ENCODE measurements around the gene RASA4. TPM values are rescaled to one million over a fixed set of nuclear protein-coding genes. Genes with fewer than 3 reads are reported as not detected.

The RASA4 gene
- 1.7 and 4.3 TPM in 2 replicates for total RNA-seq

DNA sequence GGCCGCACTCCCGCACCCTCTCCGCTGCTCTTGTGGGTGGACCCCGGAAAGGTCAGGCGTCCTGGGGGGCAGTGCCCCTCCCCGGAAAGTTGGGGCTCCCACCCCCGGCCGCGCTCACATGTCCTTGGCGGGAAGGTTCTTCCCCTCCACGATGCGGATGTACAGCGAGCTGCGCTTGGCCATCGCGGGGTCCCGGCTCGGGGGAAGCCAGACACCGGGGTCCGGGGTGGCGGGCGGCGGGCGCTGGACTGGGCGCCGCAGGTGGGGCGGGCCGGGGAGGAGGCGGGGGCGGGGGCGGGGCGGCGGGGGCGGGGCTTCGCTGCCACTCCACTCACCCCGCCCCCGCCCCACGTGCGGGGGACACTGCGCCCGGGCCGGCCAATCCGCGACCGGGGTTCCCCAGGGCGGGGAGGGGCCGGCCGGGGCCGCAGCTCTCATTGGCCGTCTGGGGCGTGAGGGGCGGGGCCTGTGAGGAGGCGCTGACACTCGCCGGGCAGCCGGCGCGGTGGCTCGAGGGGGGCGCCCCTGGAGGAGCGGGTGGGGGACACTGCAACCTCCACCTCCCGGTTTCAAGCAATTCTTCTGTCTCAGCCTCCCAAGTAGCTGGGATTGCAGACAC is at the start of gene RASA4:
Gene RASA4, minus strand, starts transcription at position 250 of the 619 bp plus-strand sequence. Its CDS starts 67 bp downstream, at position 183.

DNA sequence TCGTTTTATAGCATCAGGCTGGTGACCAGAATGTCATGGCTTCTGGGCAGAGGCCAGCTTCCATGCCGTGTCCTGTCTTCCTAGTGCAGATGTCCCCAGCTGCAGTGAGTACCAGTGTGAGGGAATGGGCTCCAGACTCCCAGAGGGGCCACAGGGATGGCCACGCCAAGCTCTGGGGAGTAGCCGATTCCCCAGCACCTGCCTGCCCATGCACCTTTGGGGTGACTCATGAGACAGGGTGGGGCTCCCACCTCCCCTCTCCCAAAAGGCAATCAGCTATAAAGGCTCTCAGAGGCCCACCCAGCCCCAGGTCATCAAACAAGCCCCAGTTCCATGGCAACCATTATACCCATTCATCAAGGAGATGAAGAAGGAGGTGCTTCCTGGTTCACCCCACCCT is 33.4 kb upstream of the RASA4 start, which contains the start of gene SPDYE2B:
Gene SPDYE2B, plus strand, starts transcription at position 396 of the 400 bp plus-strand sequence. CDS start 2,030 bp downstream, outside the sequence.

DNA sequence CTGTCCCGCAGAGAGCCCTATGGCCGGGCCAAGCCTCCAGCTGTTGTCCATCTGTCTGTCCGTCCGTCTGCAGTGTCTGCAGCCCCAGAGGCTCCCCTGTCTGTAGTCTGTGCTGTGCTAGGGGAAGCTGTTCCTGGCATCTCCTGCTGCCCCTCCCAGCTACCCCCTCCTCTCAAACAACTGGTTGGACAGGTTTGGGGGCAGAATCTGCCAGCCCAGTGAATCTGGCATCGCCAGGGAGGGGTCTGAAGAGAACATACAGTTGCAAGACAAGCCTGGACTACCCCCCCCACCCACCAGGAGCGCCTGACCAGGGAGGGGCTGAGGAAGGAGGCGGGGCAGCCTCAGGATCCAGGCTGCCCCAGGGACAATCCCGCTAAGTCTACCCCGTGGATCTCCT is 26.1 kb upstream of the RASA4 start, which contains the start of gene UPK3BL1:
Gene UPK3BL1, minus strand, starts transcription at position 101 of the 400 bp plus-strand sequence. Its CDS starts 50 bp downstream, at position 51.

DNA sequence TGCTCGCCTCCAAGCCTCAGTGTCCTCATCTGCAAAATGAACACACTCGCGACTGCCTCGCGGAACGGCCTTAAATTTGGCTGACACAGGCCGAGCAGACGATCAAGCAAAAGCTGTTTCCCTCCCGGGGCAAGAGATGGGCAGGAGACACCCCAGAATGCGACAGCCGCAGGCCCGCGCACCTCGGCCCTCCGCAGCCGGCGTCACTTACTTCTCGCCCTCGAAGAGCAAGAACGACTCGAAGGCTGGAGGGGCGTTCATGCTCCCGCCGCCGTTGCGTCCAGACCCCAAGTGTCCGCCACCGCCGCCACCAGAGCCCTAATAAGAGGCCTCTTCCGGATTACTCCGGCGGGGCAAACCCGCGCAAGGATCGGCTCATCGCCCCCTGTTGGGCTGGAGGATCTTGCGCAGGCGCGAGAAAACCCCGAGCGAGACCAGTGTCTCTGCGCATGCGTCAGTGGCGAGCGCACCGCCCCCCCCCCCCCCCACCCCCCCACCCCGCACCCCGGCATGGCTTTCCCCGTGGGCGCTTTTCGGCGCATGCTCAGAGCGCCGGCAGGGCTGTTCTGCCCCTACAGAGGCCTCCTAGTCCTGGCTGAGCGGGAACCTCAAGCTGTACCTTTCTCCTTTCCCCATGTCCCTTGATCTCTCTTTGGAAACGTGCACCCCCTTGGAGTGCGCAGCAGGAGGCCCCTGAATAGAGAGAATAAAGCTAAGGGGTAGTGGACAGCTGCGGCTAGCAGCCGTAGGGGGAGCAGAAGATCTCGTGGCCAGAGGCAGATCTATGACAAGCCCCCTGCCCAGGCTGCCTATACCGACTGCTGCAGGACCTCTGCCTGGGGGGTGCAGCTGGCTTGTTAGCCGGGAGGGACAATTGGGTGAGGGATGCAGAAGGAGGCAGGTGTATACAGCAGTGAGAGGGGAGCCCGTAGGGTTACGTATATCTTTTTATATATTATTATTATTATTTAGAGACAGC is 44.0 kb downstream of the RASA4 start, which contains the start of gene POLR2J3:
Gene POLR2J3, minus strand, starts transcription at position 323 of the 979 bp plus-strand sequence. Its CDS starts 62 bp downstream, at position 261.

DNA sequence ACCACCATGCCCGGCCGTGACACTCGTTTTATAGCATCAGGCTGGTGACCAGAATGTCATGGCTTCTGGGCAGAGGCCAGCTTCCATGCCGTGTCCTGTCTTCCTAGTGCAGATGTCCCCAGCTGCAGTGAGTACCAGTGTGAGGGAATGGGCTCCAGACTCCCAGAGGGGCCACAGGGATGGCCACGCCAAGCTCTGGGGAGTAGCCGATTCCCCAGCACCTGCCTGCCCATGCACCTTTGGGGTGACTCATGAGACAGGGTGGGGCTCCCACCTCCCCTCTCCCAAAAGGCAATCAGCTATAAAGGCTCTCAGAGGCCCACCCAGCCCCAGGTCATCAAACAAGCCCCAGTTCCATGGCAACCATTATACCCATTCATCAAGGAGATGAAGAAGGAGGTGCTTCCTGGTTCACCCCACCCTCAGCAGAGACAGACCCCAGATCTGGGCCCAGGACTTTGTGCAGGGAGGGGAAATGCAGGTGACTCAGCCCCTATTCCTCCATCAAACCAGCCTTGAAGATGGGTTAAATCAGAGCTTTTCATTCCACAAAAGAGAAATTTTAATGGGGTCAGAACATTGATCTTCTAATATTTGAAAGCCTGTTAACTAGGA is 65.6 kb downstream of the RASA4 start, which contains the start of gene SPDYE2:
Gene SPDYE2, plus strand, starts transcription at position 419 of the 615 bp plus-strand sequence. CDS start 2,030 bp downstream, outside the sequence.

DNA sequence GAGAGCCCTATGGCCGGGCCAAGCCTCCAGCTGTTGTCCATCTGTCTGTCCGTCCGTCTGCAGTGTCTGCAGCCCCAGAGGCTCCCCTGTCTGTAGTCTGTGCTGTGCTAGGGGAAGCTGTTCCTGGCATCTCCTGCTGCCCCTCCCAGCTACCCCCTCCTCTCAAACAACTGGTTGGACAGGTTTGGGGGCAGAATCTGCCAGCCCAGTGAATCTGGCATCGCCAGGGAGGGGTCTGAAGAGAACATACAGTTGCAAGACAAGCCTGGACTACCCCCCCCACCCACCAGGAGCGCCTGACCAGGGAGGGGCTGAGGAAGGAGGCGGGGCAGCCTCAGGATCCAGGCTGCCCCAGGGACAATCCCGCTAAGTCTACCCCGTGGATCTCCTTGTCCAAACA is 73.0 kb downstream of the RASA4 start, which contains the start of gene UPK3BL2:
Gene UPK3BL2, minus strand, starts transcription at position 101 of the 400 bp plus-strand sequence. Its CDS starts 60 bp downstream, at position 41.

Other genes starting within 250 kb of the RASA4 start
- 11.5 and 19.0 TPM in 2 replicates for gene PRKRIP1, start 220.4 kb downstream of the RASA4 start, total RNA-seq
- 3.4 and 21.0 TPM in 2 replicates for gene ORAI2, start 183.2 kb downstream of the RASA4 start, total RNA-seq
- gene ALKBH4, start 151.9 kb downstream of the RASA4 start, total RNA-seq = 13.6 and 15.9 TPM in 2 replicates
- gene LRWD1, start 151.8 kb downstream of the RASA4 start, total RNA-seq = 20.0 and 39.0 TPM in 2 replicates
- gene POLR2J, start 137.8 kb downstream of the RASA4 start, total RNA-seq = 17.4 and 21.7 TPM in 2 replicates
- gene RASA4B, start 99.0 kb downstream of the RASA4 start, total RNA-seq = 3.0 and 3.9 TPM in 2 replicates
- 10.0 and 17.1 TPM in 2 replicates for gene UPK3BL2, start 73.1 kb downstream of the RASA4 start, total RNA-seq
- gene SPDYE2, start 65.5 kb downstream of the RASA4 start, total RNA-seq = not detected in 2 replicates
- 6.2 and 12.0 TPM in 2 replicates for gene POLR2J3, start 44.2 kb downstream of the RASA4 start, total RNA-seq
- 254 and 315 TPM in 2 replicates for gene UPK3BL1, start 26.0 kb upstream of the RASA4 start, total RNA-seq
- gene SPDYE2B, start 33.6 kb upstream of the RASA4 start, total RNA-seq = not detected in 2 replicates
- gene POLR2J2, start 54.9 kb upstream of the RASA4 start, total RNA-seq = 0.43 TPM in 1 of 2 replicates, not detected in the other
- 5.5 and 12.6 TPM in 2 replicates for gene FAM185A, start 132.2 kb upstream of the RASA4 start, total RNA-seq

Data from tracheal epithelial cell (primary cell).